Measurements from ENCODE around the gene ADGRD2.

GRCh38 chr9:124415852-124416484, 34.3 kb upstream of the ADGRD2 start:
- TF ChIP-seq POLR2A (IDR thresholded peaks at IDR 0.05) (no peak), CTCF (IDR thresholded peaks at IDR 0.05) (no peak)

Data from lower leg skin (tissue), 3 donors.